HG03520 (cell line): Measurements from ENCODE around the gene CDH13.

Source experiments
- ATAC-seq: cut with Tn5 transposase; IDR thresholded peaks from one replicate; pipeline ENCODE4 v1.9.1; 2021; ENCODE audit warnings: mild to moderate bottlenecking, moderate library complexity; ENCODE audit not compliant: unreplicated experiment

The CDH13 gene

DNA sequence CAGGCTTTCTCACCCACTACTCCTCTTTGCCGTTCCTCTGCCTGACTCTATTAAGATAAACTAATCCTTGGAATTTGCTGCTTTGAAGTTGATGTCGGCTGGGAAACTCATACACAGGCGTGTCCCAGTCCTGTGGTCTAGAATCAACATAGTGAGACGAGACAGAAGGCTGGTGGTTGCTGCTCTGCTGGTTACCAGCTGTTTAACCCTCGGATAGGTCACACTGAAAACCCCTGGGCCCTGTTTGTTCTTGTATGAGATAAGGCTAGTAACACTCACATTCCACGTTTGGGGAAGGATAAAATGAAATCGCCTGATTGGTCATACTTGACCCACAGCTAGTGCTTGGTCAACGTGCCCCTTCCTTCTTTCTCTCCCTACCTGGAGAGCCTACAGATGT, 517.0 kb downstream of the CDH13 start:
- no peak for ATAC-seq

DNA sequence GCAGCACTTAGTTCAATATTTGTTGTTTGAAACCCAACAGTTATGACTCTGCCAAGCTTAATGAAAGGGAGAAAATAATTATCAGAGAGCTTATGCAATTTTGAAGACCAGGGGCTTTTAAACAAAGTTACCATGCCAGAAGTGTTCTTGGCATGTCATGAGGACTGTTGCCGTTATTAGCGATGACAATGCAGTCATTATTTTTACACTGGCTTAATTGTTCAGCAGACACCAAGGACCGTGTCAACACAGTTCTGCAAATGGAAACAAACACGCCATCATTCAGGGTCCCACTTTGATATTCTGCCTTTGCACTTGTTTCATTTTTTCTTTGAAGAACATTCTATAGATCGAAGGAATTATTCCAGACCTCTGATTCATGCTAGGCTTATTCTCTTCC, 518.5 kb downstream of the CDH13 start:
- ATAC-seq = no peak

DNA sequence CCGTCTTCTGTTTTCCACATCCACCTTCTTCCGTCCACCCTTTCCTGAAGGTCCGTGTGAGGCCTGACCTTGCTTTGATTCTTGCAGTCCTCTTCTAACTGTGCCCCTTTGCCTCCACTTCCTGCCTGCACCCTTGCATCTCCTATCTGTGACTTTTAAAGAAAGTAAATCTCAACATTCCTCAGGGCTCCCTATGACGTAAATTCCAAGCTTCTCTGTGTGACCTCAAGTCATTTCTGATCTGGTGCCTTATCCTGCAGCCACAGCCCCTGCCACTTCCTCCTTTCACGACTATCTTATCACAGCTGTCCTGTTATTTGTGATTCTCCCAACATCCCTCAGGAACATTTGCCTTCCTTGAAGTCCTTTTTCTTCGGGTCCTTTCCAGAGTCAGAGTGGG, 520.5 kb downstream of the CDH13 start:
- ATAC-seq = no peak

DNA sequence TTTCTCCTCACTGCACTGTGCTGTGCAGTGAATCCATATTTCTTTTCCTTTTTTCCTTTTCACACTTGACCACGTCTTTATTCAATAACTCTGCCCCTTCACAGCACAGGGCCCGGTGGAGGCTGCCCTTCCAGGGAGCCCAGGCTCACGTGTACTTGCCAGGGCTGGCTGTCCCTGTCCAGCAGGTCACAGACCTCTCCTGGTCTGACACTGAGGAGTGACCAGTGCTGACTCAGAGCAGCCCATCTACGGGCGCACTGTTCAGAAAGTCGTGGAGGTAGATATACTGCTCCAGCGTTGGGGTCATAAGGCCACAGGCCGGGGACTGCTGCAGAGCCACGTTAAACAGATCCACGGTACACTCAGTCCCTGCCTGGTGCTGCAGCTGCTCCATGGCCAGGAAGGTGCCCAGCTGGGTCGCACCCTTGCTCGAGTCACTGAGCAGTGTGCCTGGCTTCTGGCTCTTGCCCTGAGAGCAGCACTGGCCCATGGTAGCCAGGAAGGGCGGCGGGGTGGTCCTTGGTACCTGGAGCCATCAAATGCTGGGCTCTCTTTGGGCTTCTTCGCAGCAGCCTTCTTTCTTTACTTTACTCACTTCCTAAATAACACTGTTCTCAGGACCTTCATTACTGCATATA, 531.7 kb downstream of the CDH13 start:
- no peak for ATAC-seq

DNA sequence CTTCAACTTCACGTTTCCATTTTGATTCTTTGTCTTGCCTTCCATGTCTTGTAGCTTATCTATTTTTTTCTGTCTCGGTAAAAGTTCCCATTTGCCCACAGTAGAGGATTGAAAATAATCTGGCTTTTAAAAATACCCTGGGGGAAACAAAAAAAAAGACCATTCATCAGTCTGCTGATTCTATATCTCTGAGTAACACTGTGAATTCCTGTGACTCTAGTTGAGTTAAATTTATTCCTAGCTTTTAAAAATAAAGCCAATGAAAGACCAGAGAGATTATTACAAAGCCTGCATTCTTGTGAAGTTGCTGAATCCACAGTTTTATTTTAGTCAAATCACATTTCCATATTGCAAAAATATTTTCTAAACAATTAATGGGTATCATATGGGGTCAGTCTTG, 532.3 kb downstream of the CDH13 start:
- ATAC-seq = no peak

DNA sequence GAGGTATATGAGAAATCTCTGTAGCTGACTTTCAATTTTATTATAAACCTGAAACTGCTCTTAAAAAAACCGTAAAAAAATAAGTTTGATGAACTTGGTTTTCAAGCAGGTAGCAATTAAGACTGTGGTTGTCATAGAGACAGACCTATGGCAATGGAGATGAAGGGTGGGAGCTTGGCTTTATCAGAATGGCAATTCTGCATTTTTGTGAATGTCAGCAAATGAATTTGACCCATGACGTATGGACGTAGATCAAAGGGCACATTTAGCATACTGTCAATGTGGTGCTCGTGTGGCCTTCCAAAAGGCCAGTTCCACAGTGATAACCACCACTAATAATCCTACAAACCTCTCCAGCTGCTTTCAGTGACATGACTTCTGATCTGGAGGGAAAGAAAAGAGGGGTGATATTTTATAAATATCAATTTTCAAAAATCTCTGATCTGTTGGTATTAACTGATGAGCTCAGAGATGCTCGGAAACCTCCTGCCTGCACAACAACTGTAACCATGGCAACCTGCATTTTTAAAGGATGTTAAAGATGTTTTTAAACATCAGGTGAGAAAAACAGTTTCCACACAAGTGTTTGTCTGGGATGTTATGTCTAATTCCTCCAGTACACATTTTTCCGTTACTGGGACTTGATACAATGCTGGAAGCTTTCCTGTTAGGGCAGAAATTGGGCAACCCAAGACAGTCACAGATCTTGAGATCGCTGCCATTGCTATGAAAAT, 533.7 kb downstream of the CDH13 start:
- ATAC-seq = no peak

DNA sequence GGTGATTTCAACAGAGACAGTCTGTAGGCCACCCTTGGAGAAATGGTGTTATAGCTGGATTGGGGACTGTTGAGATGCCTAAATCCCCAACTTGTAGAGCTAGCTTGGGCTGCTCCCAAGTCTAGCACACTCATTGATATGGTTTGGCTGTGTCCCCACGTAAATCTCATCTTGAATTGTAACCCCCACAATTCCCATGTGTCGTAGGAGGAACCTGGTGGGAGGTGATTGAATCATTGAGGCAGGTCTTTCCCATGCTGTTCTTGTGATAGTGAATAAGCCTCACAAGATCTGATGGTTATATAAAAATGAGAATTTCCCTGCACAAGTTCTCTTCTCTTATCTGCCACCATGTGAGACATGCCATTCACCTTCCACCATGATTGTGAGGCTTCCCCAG, 536.0 kb downstream of the CDH13 start:
- ATAC-seq = no peak

DNA sequence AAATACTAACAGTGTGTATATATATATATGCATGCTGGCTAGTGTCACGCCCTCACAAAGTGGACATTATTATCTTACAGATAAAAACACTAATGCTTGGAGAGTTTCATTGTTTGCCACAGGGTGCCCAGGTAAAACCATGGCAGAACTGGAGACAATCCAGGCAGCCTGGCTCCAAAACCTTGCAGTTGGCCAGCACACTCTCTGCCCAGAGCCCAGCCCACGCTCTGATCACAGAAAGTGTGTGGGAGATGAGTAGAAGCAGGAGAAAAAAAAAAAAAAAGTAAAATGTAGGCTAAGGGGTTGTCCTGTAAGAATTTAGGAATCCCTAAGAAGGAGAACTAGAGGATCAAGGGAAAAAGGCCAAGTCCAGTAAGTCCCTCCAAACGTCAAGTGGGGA, 538.0 kb downstream of the CDH13 start:
- no peak for ATAC-seq

DNA sequence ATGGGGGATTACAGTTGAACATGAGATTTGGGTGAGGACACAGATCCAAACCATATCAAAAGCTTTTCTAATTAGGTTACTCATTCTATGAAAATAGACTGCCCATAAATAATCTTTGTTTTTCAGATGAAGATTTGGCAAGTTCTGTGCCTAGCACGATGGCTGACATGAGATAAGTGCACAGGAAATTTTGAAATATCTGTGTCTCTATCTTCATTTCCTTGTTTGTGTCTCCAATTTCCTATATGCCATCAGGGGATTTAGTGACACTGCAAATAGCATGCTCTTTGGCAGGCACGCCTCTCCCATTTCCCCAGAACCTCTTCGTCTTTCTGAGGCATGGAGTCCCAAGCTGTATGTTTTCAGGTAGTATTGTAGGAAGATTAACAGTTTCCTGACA, 544.6 kb downstream of the CDH13 start:
- ATAC-seq = no peak

DNA sequence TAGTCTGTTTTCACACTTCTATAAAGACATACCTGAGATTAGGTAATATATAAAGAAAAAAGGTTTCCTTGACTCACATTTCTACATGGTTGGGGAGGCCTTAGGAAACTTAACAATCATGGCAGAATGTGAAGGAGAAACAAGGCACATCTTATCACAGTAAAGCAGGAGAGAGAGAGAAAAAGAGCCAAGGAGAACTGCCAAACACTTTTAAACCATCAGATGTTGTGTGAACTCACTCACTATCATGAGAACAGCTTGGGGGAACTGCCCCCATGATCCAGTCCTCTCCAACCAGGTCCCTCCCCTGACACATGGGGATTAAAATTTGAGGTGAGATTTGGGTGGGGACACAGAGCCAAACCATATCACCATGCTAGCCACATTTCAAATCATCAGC, 547.9 kb downstream of the CDH13 start:
- ATAC-seq = no peak

DNA sequence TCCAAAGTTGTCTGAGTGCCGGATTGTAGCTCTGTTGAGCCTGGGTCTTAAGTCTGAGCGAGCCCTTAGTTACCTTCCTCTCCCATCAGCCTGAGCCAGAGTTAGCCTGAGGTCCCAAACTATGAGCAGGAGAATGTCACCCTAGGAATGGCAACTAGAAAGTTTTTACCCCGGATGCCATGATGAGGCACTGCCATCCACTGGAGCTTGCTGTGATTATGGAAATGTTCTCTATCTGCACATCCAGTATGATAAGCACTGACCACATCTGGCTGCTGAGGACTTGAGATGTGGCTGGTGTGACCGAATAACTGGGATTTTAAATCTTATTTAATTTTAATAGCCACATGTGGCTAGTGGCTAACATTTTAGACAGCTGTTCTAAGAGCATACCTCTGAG, 550.0 kb downstream of the CDH13 start:
- no peak for ATAC-seq

DNA sequence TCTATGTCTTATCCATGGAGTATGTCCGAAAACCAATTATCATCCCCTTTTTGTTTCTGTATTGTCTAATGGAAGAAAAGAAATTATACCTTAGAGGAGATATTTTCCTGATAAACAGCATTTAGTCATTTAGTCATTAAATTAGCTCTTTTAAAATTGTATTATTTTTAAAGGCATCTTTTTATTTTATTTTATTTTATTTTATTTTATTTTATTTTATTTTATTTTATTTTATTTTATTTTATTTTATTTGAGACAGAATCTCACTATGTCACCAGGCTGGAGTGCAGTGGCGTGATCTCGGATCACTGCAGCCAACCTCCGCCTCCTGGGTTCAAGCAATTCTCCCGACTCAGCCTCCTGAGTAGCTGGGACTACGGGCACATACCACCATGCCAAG, 559.1 kb downstream of the CDH13 start:
- ATAC-seq = no peak

DNA sequence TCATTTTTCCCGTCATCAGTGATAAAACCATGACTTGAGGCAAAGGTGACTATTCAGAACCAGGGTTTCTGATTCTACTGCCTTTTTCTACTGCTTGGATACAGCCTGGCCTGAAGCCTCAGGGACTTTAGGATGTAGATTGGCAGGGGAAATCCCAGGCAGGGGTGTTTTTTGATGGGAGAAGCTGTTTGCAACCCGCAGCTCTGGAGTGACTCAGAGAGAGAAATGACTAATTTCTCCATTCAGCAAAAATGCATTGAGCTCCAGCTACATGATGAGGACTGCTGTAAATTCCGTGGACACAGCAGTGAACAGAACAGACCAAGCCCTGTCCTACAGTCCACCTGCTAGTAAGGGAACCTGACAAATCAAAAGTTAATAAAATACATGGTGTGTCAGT, 560.6 kb downstream of the CDH13 start:
- ATAC-seq = no peak

DNA sequence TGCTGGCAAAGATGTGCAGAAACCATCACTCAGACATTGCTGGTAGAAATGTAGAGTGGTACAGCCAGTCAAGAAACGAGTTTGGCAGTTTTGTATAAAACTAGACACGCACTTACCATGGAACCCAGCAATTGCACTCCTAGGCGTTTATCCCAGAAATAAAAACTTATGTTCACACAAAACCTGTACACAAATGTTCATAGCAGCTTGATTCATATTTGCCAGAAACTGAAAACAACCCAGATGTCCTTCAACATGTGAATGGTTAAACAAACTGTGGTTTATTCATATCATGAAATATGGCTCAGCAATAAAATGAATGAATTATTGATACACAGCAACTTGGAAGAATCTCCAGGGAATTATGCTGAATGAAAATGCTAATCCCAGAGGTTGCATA, 570.0 kb downstream of the CDH13 start:
- ATAC-seq = no peak

DNA sequence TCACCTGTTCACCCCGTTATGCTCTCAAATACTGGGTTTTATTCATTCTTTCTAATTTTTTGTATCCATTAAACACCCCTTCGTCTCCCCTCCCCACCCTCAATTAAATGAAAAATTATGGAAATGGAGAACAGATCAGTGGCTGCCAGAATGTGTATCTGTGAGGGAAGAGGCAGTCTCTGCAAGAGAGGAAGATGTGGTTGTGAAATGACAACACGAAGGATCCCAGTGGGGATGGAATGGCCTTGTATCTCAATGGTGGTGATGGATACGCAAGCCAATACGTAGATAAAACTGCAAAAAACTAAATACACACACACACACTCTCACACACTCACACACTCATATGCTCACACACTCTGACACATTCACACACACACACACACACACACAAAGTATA, 570.7 kb downstream of the CDH13 start:
- ATAC-seq = no peak

DNA sequence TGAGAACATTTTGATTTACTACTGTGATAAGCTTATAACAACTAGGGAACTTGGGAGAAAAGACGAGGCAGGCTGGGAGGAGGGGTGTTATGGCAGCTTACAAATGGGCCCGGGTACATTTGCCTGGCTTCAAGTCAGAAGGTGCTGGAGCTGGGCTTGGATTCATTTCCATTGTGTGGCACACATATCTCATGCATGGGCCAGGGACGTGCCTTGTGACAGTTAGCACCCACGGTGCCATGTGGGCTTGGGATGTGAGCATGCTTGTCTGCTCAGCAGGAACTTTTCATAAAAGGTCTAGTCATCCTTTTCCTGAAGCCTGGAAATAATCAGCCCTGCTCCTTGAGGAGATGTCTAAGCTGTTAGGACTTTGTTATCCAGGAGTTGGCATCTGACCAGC, 572.2 kb downstream of the CDH13 start:
- ATAC-seq = no peak

DNA sequence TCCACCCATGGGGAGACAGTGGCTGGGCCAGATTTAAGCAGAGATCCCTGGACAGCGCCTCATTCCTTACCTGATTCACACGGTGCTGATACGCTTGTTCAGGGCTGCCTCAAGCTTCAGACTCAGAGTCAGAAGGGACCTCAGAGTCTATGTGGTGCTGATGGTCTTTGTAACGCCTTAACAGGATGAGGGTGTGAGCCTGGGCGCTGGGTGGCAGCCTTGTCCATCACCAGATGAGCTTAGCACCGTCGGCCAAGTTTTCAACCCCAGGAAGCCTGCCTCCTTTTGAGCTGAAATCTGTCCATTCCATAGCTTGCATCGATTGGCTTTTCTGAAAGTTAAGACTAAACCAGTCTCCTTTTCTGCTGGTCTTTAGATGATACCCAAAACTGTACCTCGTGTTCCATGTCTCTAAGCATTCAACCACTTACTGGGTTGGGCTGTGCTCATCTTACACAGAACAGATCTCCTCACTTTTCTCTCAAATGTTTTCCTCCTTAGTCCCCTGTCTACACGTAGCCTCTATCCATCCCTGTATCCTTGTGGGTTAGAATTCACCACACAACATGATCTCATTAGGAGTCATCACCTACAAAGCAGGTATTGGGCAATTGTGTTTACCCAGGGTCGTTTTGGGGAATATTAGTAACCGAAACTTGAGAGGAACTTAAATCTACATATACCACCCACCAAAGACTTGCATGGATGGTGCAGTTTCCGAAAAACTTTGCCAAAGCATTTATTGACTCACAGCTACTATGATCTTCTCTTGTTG, 573.4 kb downstream of the CDH13 start:
- ATAC-seq = no peak

DNA sequence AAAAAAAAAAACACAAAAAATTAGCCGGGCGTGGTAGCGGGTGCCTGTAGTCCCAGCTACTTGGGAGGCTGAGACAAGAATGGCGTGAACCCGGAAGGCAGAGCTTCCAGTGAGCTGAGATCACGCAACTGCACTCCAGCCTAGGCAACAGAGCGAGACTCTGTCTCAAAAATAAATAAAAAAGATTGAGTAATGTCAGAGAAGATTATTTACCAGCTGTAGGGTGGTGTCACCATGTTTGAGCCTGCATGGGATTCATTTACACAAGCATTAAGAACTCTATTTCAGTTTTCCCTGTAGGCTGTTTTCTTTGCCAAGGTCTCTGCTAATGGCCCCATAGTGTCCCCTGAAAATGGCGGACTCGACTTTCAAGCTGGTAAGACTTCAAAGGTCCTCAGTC, 575.0 kb downstream of the CDH13 start:
- ATAC-seq = no peak

DNA sequence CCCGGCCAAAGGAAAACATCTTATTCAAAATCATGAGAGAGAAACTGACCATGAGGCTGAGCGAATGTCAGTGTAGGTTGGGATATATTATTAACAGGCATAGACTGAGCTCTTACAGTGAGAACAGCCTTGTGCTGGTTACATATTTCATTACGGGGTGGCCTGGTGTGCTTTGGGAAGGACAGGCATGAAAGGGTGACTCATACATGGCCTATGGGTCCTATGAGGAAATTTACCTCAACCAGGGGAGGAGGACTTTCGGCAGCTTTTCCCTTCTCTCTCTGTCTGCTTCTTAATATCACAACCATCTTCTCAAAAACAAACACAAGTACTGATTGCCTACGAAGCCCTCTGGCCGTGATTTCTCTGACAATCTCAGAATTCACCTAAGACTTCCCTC, 579.1 kb downstream of the CDH13 start:
- ATAC-seq = no peak

DNA sequence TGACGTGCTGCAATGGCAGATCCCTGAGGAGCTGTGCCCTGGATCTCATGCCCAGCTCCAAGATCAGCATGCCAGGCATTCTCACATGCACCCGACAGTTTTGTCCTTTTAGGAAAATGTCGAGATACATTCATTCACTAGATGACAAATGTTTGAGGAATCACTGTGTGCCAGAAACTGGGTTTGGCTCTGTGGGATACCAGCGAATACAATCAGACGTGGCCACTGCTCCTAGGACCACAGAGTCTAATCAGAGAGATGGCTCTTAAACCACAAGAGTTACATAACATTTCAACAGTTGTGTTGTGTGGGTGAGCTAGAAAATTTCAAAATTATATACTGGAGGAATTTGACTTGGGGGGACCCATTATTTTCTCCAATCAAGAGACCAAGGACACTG, 579.7 kb downstream of the CDH13 start:
- no peak for ATAC-seq

DNA sequence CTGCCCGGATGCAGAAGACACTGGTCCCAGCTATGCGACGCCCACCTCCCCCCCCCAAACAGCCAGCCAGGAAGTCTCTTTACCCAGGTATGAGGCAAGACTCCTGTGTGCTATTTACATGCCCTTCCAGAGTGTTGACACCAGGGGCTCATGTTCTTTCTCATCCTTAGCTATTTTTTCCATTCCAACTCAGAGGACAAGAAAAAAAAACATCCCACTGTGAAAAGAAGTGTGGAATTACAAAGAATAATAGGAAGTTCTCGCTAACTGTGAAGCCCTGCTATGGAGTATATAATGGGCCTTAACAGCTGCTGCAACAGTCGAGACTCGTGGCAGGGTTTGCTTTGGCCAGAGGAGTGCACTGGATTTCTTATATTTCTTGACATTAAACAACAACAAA, 584.9 kb downstream of the CDH13 start:
- no peak for ATAC-seq

DNA sequence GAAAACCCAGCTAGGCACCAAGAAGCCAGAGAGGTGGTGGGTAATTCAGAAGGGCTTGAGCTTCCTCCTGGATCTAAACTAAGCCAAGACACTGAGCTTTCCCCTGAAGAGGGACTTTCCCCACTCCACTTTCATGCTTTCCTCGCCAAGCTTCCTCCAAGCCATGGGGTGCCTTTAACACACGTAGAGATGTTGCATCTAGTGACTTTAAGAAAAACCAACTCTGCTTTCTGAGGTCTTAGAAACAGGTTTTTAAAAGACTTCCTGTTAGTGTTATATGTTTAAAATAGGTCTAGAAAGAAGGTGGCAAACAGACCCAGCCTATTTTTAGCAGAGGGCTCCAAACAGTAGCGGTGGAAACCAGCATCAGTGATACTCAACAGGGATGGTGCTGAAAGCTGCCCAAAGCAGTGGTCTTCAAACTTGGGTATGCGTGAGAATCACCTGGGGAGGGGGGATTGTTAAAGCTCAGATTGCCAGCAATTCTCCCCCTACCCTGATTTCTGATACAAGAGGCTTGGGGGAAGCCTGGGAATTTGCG, 585.6 kb downstream of the CDH13 start:
- no peak for ATAC-seq
